HG02870 (cell line): ENCODE measurements around the gene RPAIN.

Experiments
- ATAC-seq: cut with Tn5 transposase; IDR thresholded peaks from one replicate; pipeline ENCODE4 v1.9.1; 2021; ENCODE audit warnings: mild to moderate bottlenecking, moderate library complexity; ENCODE audit not compliant: unreplicated experiment

RPAIN gene

GRCh38 chr17:5481451-5481850 is 61.5 kb downstream of the RPAIN start:
- ATAC-seq: no peak
